Measurements from ENCODE around the gene DUSP28.

GRCh38 chr2:240596080-240596460 lies 35.9 kb downstream of the DUSP28 start:
- no peak; the same call in 1 of the 2 replicates for TF ChIP-seq CTCF (conservative IDR thresholded peaks at IDR 0.05)
- TF ChIP-seq EZH2 (IDR thresholded peaks at IDR 0.05; ENCODE audit: low read depth), result no peak
